Breast epithelium (tissue), 3 donors: Measurements from ENCODE around the gene TNK1.

Experiments used
- POLR2A ChIP-seq: fragments of 450-650 bp; IDR thresholded peaks from one replicate; pipeline ENCODE4 v1.6.1; 2016; ENCODE audit warnings: antibody characterized with exemption, mild to moderate bottlenecking, moderate library complexity
- POLR2AphosphoS5 ChIP-seq, 3 donors: sonication (generic); formaldehyde crosslinking; IDR thresholded peaks; one replicate each; pipeline ENCODE4 v1.6.1; 2017; ENCODE audit warnings: antibody characterized with exemption in 3 of 3
- TF ChIP-seq, protein P1 (sequence below), 3 donors: fragments of 450-650 bp; IDR thresholded peaks; one replicate each; pipeline ENCODE4 v1.5.1; 2016 to 2017; ENCODE audit warnings: antibody characterized with exemption in 3 of 3, mild to moderate bottlenecking in 3 of 3, moderate library complexity in 3 of 3

GRCh38 chr17:7431231-7431630 is 50.3 kb downstream of the TNK1 start:
- TF ChIP-seq, protein P1, sequence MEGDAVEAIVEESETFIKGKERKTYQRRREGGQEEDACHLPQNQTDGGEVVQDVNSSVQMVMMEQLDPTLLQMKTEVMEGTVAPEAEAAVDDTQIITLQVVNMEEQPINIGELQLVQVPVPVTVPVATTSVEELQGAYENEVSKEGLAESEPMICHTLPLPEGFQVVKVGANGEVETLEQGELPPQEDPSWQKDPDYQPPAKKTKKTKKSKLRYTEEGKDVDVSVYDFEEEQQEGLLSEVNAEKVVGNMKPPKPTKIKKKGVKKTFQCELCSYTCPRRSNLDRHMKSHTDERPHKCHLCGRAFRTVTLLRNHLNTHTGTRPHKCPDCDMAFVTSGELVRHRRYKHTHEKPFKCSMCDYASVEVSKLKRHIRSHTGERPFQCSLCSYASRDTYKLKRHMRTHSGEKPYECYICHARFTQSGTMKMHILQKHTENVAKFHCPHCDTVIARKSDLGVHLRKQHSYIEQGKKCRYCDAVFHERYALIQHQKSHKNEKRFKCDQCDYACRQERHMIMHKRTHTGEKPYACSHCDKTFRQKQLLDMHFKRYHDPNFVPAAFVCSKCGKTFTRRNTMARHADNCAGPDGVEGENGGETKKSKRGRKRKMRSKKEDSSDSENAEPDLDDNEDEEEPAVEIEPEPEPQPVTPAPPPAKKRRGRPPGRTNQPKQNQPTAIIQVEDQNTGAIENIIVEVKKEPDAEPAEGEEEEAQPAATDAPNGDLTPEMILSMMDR (IDR thresholded peaks at IDR 0.05), result no peak
- TF ChIP-seq POLR2A, result no peak
- no peak for TF ChIP-seq POLR2AphosphoS5 (IDR thresholded peaks at IDR 0.05)
